Peyer's patch (tissue), 4 donors: ENCODE measurements around the gene C1QTNF9. TPM values are rescaled to one million over a fixed set of nuclear protein-coding genes. Genes with fewer than 3 reads are reported as not detected.
"Not testable (repeated sequence)": the region's sequence is repeated elsewhere in the genome, so short reads cannot be mapped to it uniquely, and the experiment has no call there.

Experiments
- DNase-seq, 3 donors: peaks; one replicate each; pipeline ENCODE4 v3.0.0-alpha.2; 2017 to 2019
- H3K27ac ChIP-seq, 4 donors: fragments of 200-600 bp; sonication (generic); one replicate each; pipeline ENCODE4 v1.5.1; 2016 to 2019
- H3K27me3 ChIP-seq, 2 donors: fragments of 200-600 bp; sonication (generic); one replicate each; pipeline ENCODE4 v1.5.1; 2019
- H3K36me3 ChIP-seq, 3 donors: fragments of 200-600 bp; sonication (generic); one replicate each; pipeline ENCODE4 v1.5.1; 2016 to 2019
- H3K4me1 ChIP-seq, 4 donors: fragments of 200-600 bp; sonication (generic); one replicate each; pipeline ENCODE4 v1.5.1; 2016 to 2019
- H3K4me3 ChIP-seq, 4 donors: fragments of 200-600 bp; sonication (generic); 1 replicate in 3 of 4; 2 replicates in 1 of 4; pipeline ENCODE4 v1.5.1; 2016 to 2019; ENCODE audit warnings: mild to moderate bottlenecking in 1 of 4
- H3K9me3 ChIP-seq, 4 donors: fragments of 200-600 bp; sonication (generic); one replicate each; pipeline ENCODE4 v1.5.1; 2016 to 2019; ENCODE audit warnings: mild to moderate bottlenecking in 1 of 4
- CTCF ChIP-seq, 6 experiments: fragments of 450-650 bp in 4 of 6; fragments of 200-600 bp in 2 of 6; sonication (generic) in 1 of 6; IDR thresholded peaks; one replicate each; pipeline ENCODE4 v1.5.1; 2017 to 2019; ENCODE audit warnings: antibody characterized with exemption in 6 of 6, mild to moderate bottlenecking in 3 of 6, moderate library complexity in 1 of 6
- POLR2A ChIP-seq, 2 donors: fragments of 450-650 bp; IDR thresholded peaks; one replicate each; pipeline ENCODE4 v1.5.1; 2017; ENCODE audit warnings: antibody characterized with exemption in 2 of 2, mild to moderate bottlenecking in 2 of 2, moderate library complexity in 2 of 2
- total RNA-seq, 4 donors: library from RNA; depleted of rRNA; stranded (reverse); fragments of >200 nt; gene quantifications; one replicate each; pipeline ENCODE4 v1.1.0, GENCODE V29; 2016

C1QTNF9 gene
- total RNA-seq, 4 donors from 2014 or later: 0.40 TPM; not detected in 3

- H3K27me3 ChIP-seq: no peaks in the 10 kb centered on the region
- no peaks in the 10 kb centered on the region for H3K4me1 ChIP-seq
- TF ChIP-seq POLR2A (IDR thresholded peaks at IDR 0.05): no peak
- no peak for TF ChIP-seq CTCF (IDR thresholded peaks at IDR 0.05)
- no peaks in the 10 kb centered on the region for H3K36me3 ChIP-seq
- H3K27ac ChIP-seq: peak overlapping the region in 1 of 4 donors; percentile 10
- H3K9me3 ChIP-seq: no peaks in the 10 kb centered on the region
- peak in 1 of 3 donors; percentile 53 for DNase-seq
- no peak overlapping the region for H3K4me3 ChIP-seq
Observed at GRCh38 chr13:24361113-24361512, 51.7 kb downstream of the C1QTNF9 start.

GRCh38 chr13:24361852-24362366 is 52.5 kb downstream of the C1QTNF9 start:
- H3K36me3 ChIP-seq: no peaks in the 10 kb centered on the region
- DNase-seq: peak in 1 of 3 donors; percentile 60
- H3K4me3 ChIP-seq: no peak overlapping the region
- H3K27ac ChIP-seq: peak overlapping the region in 1 of 4 donors; percentile 52
- no peak for TF ChIP-seq POLR2A (IDR thresholded peaks at IDR 0.05)
- no peak for TF ChIP-seq CTCF (IDR thresholded peaks at IDR 0.05)
- H3K9me3 ChIP-seq: no peaks in the 10 kb centered on the region
- no peaks in the 10 kb centered on the region for H3K4me1 ChIP-seq
- no peaks in the 10 kb centered on the region for H3K27me3 ChIP-seq

GRCh38 chr13:24362435-24362952 is 53.1 kb downstream of the C1QTNF9 start:
- no peak for DNase-seq
- H3K4me1 ChIP-seq: no peaks in the 10 kb centered on the region
- no peaks in the 10 kb centered on the region for H3K9me3 ChIP-seq
- no peaks in the 10 kb centered on the region for H3K27me3 ChIP-seq
- TF ChIP-seq POLR2A (IDR thresholded peaks at IDR 0.05) (no peak), CTCF (IDR thresholded peaks at IDR 0.05) (no peak)
- H3K27ac ChIP-seq: no peak overlapping the region
- no peak overlapping the region for H3K4me3 ChIP-seq
- no peaks in the 10 kb centered on the region for H3K36me3 ChIP-seq

DNA sequence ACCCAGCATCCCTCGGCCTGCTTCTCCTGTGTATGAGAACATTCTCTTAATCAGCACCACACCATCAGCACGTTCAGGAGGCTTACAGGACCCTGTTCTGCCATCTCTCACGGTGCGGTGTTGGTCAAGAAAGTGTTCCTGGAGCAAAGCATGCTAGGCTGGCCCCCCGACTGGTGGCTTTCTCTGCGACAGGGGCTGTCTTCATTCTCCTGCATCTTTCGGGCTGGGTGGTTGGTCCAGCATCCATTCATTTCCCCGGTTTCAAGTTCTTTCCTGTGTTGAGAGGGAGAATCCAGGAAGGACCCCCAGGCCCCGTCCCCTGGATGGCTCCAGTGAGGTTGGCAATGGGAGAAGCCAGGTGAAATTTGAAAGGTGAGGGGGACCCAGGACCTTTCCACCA is 55.8 kb downstream of the C1QTNF9 start:
- no peak for DNase-seq
- no peaks in the 10 kb centered on the region for H3K27me3 ChIP-seq
- TF ChIP-seq CTCF (IDR thresholded peaks at IDR 0.05) (no peak), POLR2A (IDR thresholded peaks at IDR 0.05) (no peak)

GRCh38 chr13:24366315-24366714 is 56.9 kb downstream of the C1QTNF9 start:
- not testable (repeated sequence) for H3K27me3 ChIP-seq, DNase-seq, H3K4me3 ChIP-seq, H3K9me3 ChIP-seq, H3K36me3 ChIP-seq, H3K4me1 ChIP-seq, H3K27ac ChIP-seq

More for the DNA sequence above, 55.8 kb downstream of the C1QTNF9 start:
- Histone ChIP-seq H3K9me3 (no peaks in the 10 kb centered on the region), H3K27ac (no peak overlapping the region), H3K4me1 (no peaks in the 10 kb centered on the region), H3K36me3 (no peaks in the 10 kb centered on the region), H3K4me3 (no peak overlapping the region)

- not testable (repeated sequence) for H3K4me3 ChIP-seq, H3K9me3 ChIP-seq, H3K4me1 ChIP-seq, H3K36me3 ChIP-seq, DNase-seq, H3K27me3 ChIP-seq, H3K27ac ChIP-seq
Observed at GRCh38 chr13:24371273-24371672, 61.9 kb downstream of the C1QTNF9 start.

Other genes starting within 250 kb of the C1QTNF9 start
- gene SPATA13, start 148.9 kb upstream of the C1QTNF9 start, total RNA-seq: 100 to 1,000 TPM in 3 of 4 donors, 10 to 100 TPM in 1; 77.1 to 191 (median 141) TPM
- gene PARP4, start 203.2 kb downstream of the C1QTNF9 start, total RNA-seq: 100 to 1,000 TPM; 136 to 161 (median 138) TPM